Mesenteric fat pad (tissue), 1 donor: ENCODE measurements around the gene OR12D2. TPM values are rescaled to one million over a fixed set of nuclear protein-coding genes. Genes with fewer than 3 reads are reported as not detected.
"Not testable (repeated sequence)": the region's sequence is repeated elsewhere in the genome, so short reads cannot be mapped to it uniquely, and the experiment has no call there.

Source experiments
- DNase-seq: peaks from one replicate; pipeline ENCODE4 v3.0.0-alpha.2; 2020; ENCODE audit warnings: low spot score
- long read RNA-seq: library from polyadenylated mRNA; unstranded; transcript quantifications from one replicate; pipeline ENCODE4 v2.0.0, GENCODE V29; 2020
- total RNA-seq: library from RNA; stranded (reverse); fragmentation: NEBNext Ultra II Directional; extraction: Animal tissue kit (Norgen Biotek cat#: 25700); gene quantifications from one replicate; pipeline ENCODE4 v1.2.1, GENCODE V29; 2021
- donor health status: DM: yes; HTN: yes; CAD: no.

OR12D2 gene
- total RNA-seq = not detected
- long read RNA-seq = 0 reads

GRCh38 chr6:29395331-29395730, at the start of gene OR12D2:
OR12D2 (plus strand) TSS chr6:29395631; CDS start chr6:29396700, 1,069 bp downstream.
- no peak for DNase-seq

GRCh38 chr6:29349348-29349747, 46.1 kb upstream of the OR12D2 start:
- DNase-seq = not testable (repeated sequence)

GRCh38 chr6:29354980-29355379, 40.5 kb upstream of the OR12D2 start:
- DNase-seq = no peak

- no peak for DNase-seq
These were observed 39.8 kb upstream of the OR12D2 start for GRCh38 chr6:29355603-29356002.

- DNase-seq = no peak
These were observed 26.7 kb upstream of the OR12D2 start, which contains the start of gene OR5V1 for GRCh38 chr6:29368765-29369164. OR5V1 (minus strand) TSS chr6:29368865; CDS start chr6:29356195, 12,670 bp downstream.

GRCh38 chr6:29375191-29375590, 20.2 kb upstream of the OR12D2 start, which contains the start of gene OR12D3:
OR12D3 (minus strand) TSS chr6:29375291; CDS start chr6:29375287, 4 bp downstream.
- no peak for DNase-seq

GRCh38 chr6:29376003-29376402, 19.4 kb upstream of the OR12D2 start:
- DNase-seq = no peak

- DNase-seq = no peak
These were observed 6.9 kb upstream of the OR12D2 start for GRCh38 chr6:29388533-29388932.

- DNase-seq = no peak
These were observed 4.1 kb downstream of the OR12D2 start for GRCh38 chr6:29399525-29399924.

- no peak for DNase-seq
These were observed 8.4 kb downstream of the OR12D2 start for GRCh38 chr6:29403801-29404200.

- DNase-seq = no peak
These were observed 19.2 kb downstream of the OR12D2 start, which contains the start of gene OR12D1 for GRCh38 chr6:29414588-29414987. OR12D1 (plus strand) TSS chr6:29414928.

- no peak for DNase-seq
These were observed 24.1 kb downstream of the OR12D2 start for GRCh38 chr6:29419516-29419915.

- no peak for DNase-seq
These were observed 28.7 kb downstream of the OR12D2 start for GRCh38 chr6:29424168-29424567.

GRCh38 chr6:29424575-29424974, 29.1 kb downstream of the OR12D2 start:
- DNase-seq = no peak

GRCh38 chr6:29425075-29425474, 29.6 kb downstream of the OR12D2 start:
- DNase-seq = no peak

- no peak for DNase-seq
These were observed 31.2 kb downstream of the OR12D2 start for GRCh38 chr6:29426654-29427053.

GRCh38 chr6:29436730-29437129, 41.3 kb downstream of the OR12D2 start:
- DNase-seq = not testable (repeated sequence)

- no peak for DNase-seq
These were observed 43.6 kb downstream of the OR12D2 start, which contains the start of gene OR10C1 for GRCh38 chr6:29439006-29439405. OR10C1 (plus strand) TSS chr6:29439306; CDS start chr6:29440016, 710 bp downstream.

GRCh38 chr6:29442719-29443118, 47.3 kb downstream of the OR12D2 start:
- no peak for DNase-seq

GRCh38 chr6:29444031-29444430, 48.6 kb downstream of the OR12D2 start:
- not testable (repeated sequence) for DNase-seq
